Measurements from ENCODE around the gene NCAPG2. TPM values are rescaled to one million over a fixed set of nuclear protein-coding genes. Genes with fewer than 3 reads are reported as not detected.

Gene NCAPG2
- polyA plus RNA-seq, 1 experiment: 19.5 TPM

- no peak overlapping the region for H3K4me3 ChIP-seq (ENCODE audit: low read depth, low read length)
- ChIA-PET POLR2A (no interaction called here), CTCF (interaction anchor here (1.7 kb wide), 1 partner anchor 44 kb away, joined by 3 read pairs; no protein-coding TSS in a partner anchor)
- TF ChIP-seq CTCF (IDR thresholded peaks at IDR 0.05; ENCODE audit: insufficient read depth, low read depth, low read length): no peak
- H3K27me3 ChIP-seq (ENCODE audit: control insufficient read depth, insufficient read depth, low read length): no peaks in the 10 kb centered on the region
- no peak for DNase-seq (ENCODE audit: low read depth)
- H3K36me3 ChIP-seq (ENCODE audit: control insufficient read depth, insufficient read depth, low read length): peaks cover 34% of the 10 kb centered on the region
Measured at GRCh38 chr7:158740013-158740656, 35.5 kb upstream of the NCAPG2 start.

GRCh38 chr7:158738841-158739240 is 34.2 kb upstream of the NCAPG2 start:
- TF ChIP-seq CTCF (IDR thresholded peaks at IDR 0.05; ENCODE audit: insufficient read depth, low read depth, low read length): no peak
- no peaks in the 10 kb centered on the region for H3K27me3 ChIP-seq (ENCODE audit: control insufficient read depth, insufficient read depth, low read length)

GRCh38 chr7:158737064-158737695 is 32.6 kb upstream of the NCAPG2 start:
- no peak overlapping the region for H3K4me3 ChIP-seq (ENCODE audit: low read depth, low read length)
- TF ChIP-seq CTCF (IDR thresholded peaks at IDR 0.05; ENCODE audit: insufficient read depth, low read depth, low read length): no peak
- POLR2A ChIA-PET: no interaction called here
- CTCF ChIA-PET: interaction anchor here (0.6 kb wide), 1 partner anchor 117 kb away, joined by 3 read pairs; no protein-coding TSS in a partner anchor
- H3K36me3 ChIP-seq (ENCODE audit: control insufficient read depth, insufficient read depth, low read length): peaks cover 30% of the 10 kb centered on the region
- no peaks in the 10 kb centered on the region for H3K27me3 ChIP-seq (ENCODE audit: control insufficient read depth, insufficient read depth, low read length)
- no peak for DNase-seq (ENCODE audit: low read depth)

More at GRCh38 chr7:158738841-158739240, 34.2 kb upstream of the NCAPG2 start:
- Histone ChIP-seq H3K4me3 (ENCODE audit: low read depth, low read length) (no peak overlapping the region), H3K36me3 (ENCODE audit: control insufficient read depth, insufficient read depth, low read length) (peaks cover 36% of the 10 kb centered on the region)
- DNase-seq (ENCODE audit: low read depth): no peak
- CTCF ChIA-PET: interaction anchor here (1.7 kb wide), 1 partner anchor 43 kb away, joined by 3 read pairs; no protein-coding TSS in a partner anchor
- POLR2A ChIA-PET: no interaction called here

- CTCF ChIA-PET: no interaction called here
- POLR2A ChIA-PET: no interaction called here
- peaks cover 20% of the 10 kb centered on the region for H3K36me3 ChIP-seq (ENCODE audit: control insufficient read depth, insufficient read depth, low read length)
Measured at GRCh38 chr7:158735935-158736334, 31.3 kb upstream of the NCAPG2 start.

More at GRCh38 chr7:158735935-158736334, 31.3 kb upstream of the NCAPG2 start:
- Histone ChIP-seq H3K27me3 (ENCODE audit: control insufficient read depth, insufficient read depth, low read length) (no peaks in the 10 kb centered on the region), H3K4me3 (ENCODE audit: low read depth, low read length) (no peak overlapping the region)
- no peak for TF ChIP-seq CTCF (IDR thresholded peaks at IDR 0.05; ENCODE audit: insufficient read depth, low read depth, low read length)
- DNase-seq (ENCODE audit: low read depth): no peak
